Measurements from ENCODE around the gene CBX3. TPM values are rescaled to one million over a fixed set of nuclear protein-coding genes. Genes with fewer than 3 reads are reported as not detected.
"Not testable (repeated sequence)": the region's sequence is repeated elsewhere in the genome, so short reads cannot be mapped to it uniquely, and the experiment has no call there.

The CBX3 gene
- polyA plus RNA-seq, 4 donors = 250 to 363 (median 342) TPM

- DNase-seq (ENCODE audit: low read depth in 4 of 4, low spot score in 3 of 4) = no peak
Measured at GRCh38 chr7:26169271-26169670, 32.3 kb upstream of the CBX3 start.

DNA sequence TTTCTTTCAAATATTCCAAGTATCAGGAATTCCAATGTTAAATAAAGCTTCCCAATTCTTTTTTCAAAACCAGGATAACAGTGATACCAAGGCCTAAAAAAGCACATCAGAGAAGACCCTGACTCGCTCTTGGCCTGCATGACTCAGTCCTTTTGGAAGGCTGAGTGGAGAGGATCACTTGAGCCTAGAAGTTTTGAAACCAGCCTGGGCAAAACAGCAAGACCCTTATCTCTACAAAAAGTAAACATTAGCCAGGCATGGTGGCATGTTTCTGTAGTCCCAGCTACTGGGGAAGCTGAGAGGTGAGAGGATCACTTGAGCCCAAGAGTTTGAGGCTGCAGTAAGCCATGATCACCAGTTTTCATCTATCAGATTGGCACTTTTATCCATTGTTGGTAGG, 30.9 kb upstream of the CBX3 start:
- no peak for DNase-seq (ENCODE audit: low read depth in 4 of 4, low spot score in 3 of 4)

GRCh38 chr7:26171601-26172000, 29.9 kb upstream of the CBX3 start:
- no peak for DNase-seq (ENCODE audit: low read depth in 4 of 4, low spot score in 3 of 4)

GRCh38 chr7:26172048-26172447, 29.5 kb upstream of the CBX3 start:
- no peak for DNase-seq (ENCODE audit: low read depth in 4 of 4, low spot score in 3 of 4)

DNA sequence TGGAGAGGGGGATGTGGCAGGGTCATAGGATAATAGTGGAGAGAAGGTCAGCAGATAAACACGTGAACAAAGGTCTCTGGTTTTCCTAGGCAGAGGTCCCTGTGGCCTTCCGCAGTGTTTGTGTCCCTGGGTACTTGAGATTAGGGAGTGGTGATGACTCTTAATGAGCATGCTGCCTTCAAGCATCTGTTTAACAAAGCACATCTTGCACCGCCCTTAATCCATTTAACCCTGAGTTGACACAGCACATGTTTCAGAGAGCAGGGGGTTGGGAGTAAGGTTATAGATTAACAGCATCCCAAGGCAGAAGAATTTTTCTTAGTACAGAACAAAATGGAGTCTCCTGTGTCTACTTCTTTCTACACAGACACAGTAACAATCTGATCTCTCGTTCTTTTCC, 25.6 kb upstream of the CBX3 start:
- DNase-seq (ENCODE audit: low read depth in 4 of 4, low spot score in 3 of 4) = not testable (repeated sequence)

DNA sequence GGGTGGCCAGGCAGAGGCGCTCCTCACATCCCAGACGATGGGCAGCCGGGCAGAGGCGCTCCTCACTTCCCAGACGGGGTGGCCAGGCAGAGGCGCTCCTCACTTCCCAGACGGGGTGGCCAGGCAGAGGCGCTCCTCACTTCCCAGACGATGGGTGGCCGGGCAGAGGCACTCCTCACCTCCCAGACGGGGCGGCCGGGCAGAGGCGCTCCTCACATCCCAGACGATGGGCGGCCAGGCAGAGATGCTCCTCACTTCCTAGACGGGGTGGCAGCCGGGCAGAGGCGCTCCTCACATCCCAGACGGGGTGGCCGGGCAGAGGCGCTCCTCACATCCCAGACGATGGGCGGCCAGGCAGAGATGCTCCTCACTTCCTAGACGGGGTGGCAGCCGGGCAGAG, 24.8 kb upstream of the CBX3 start:
- not testable (repeated sequence) for DNase-seq (ENCODE audit: low read depth in 4 of 4, low spot score in 3 of 4)

- not testable (repeated sequence) for DNase-seq (ENCODE audit: low read depth in 4 of 4, low spot score in 3 of 4)
Measured at GRCh38 chr7:26177269-26177668, 24.3 kb upstream of the CBX3 start.

DNA sequence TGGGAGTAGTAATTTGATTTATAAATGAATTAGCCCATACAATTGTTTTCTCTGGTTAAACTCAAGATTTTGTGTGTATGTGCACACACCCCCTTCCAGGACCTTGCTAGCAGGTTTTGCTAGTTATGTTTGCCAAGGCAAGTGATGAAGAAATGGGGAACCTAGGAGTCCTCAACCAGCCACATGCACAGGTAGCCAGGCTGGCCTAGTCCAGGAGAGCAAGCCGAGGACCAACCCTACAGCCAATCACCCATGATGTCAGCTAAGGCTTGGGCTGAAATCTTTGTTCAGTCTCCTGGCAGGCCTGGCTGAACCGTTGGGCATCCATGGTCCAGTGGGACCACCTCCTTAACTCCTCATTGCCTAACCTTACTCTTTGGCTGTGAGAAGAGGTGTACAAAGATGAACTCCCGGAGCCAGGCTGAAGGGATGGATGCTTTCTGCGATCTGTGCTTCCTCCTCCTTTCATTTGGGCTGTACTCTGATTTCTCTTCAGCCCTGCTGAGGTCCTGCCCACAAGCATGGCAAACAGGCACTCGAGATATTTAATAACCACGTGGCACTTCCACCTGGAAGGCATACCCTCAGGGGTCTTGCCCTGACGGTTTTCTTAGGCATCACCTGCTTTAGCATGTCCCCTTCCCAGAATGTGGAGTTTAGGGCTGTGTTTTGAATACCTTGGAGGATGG, 23.1 kb upstream of the CBX3 start:
- DNase-seq (ENCODE audit: low read depth in 4 of 4, low spot score in 3 of 4) = no peak

- DNase-seq (ENCODE audit: low read depth in 4 of 4, low spot score in 3 of 4) = no peak
Measured at GRCh38 chr7:26179422-26179821, 22.1 kb upstream of the CBX3 start.

GRCh38 chr7:26179826-26180497, 21.6 kb upstream of the CBX3 start:
- no peak for DNase-seq (ENCODE audit: low read depth in 4 of 4, low spot score in 3 of 4)

GRCh38 chr7:26180792-26181198, 20.8 kb upstream of the CBX3 start:
- no peak for DNase-seq (ENCODE audit: low read depth in 4 of 4, low spot score in 3 of 4)

- DNase-seq (ENCODE audit: low read depth in 4 of 4, low spot score in 3 of 4) = no peak
Measured at GRCh38 chr7:26181474-26182227, 19.9 kb upstream of the CBX3 start.

DNA sequence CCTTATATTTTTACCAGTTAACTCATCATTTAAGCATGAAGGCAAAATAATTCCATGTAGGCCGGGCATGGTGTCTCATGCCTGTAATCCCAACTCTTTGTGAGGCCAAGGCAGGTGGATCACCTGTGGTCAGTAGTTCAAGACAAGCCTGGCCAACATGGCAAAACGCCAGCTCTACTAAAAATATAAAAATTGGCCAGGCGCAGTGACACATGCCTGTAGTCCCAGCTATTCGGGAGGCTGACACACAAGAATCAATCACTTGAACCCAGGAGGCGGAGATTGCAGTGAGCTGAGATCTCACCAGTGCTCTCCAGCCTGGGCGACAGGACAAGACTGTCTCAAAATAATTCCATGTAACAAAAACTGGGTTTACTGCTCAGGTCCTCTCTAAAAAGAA, 19.3 kb upstream of the CBX3 start:
- DNase-seq (ENCODE audit: low read depth in 4 of 4, low spot score in 3 of 4) = no peak

GRCh38 chr7:26182706-26183105, 18.8 kb upstream of the CBX3 start:
- no peak for DNase-seq (ENCODE audit: low read depth in 4 of 4, low spot score in 3 of 4)

DNA sequence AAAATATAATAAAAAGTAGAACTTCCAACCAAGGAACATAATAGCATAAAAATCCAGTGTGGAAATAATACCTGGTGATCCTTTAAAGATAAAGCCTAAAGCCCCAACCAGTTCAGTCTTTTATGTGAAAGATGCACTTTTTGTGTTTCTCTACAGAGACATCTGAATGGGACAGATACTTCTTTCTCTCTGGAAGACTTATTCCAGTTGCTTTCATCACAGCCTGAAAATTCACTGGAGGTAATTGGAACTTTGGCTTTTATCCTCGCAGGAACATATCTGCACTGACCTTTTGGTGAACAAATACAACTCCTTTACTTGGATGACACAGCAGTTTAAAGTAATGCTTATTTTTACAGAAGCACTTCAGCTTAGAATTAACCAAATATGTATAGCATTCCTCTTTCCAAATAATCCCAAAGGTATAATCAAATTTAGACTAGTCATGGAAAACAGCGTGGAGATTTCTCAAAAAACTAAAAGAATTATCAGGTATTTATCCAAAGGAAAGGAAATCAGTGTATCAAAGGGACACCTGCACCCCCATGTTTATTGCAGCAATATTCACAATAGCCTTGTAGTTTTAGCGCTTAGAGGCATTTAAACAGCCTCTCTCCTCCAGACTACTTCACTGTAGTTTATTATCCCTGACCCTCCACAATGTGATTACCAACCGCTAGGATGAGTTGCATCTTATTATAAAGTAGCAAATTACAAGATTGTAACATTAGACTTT, 17.8 kb upstream of the CBX3 start:
- DNase-seq (ENCODE audit: low read depth in 4 of 4, low spot score in 3 of 4) = no peak

DNA sequence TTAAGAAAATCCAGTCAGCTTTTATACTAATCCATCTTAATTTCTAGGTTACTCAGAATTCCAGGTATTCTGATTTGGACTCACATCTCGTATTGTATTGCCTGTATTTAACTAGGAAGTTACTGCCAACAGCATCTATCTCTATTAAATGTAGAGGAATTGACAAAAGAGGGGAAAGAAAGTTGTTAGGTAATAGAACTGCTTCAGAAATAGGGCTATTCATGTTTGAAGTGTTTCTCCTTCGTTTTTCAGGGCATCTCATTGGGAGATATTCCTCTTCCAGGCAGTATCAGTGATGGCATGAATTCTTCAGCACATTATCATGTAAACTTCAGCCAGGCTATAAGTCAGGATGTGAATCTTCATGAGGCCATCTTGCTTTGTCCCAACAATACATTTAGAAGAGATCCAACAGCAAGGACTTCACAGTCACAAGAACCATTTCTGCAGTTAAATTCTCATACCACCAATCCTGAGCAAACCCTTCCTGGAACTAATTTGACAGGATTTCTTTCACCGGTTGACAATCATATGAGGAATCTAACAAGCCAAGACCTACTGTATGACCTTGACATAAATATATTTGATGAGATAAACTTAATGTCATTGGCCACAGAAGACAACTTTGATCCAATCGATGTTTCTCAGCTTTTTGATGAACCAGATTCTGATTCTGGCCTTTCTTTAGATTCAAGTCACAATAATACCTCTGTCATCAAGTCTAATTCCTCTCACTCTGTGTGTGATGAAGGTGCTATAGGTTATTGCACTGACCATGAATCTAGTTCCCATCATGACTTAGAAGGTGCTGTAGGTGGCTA, 17.1 kb upstream of the CBX3 start:
- DNase-seq (ENCODE audit: low read depth in 4 of 4, low spot score in 3 of 4) = not testable (repeated sequence)

- no peak for DNase-seq (ENCODE audit: low read depth in 4 of 4, low spot score in 3 of 4)
Measured at GRCh38 chr7:26185131-26185843, 16.3 kb upstream of the CBX3 start.

GRCh38 chr7:26185844-26186180, 15.7 kb upstream of the CBX3 start:
- DNase-seq (ENCODE audit: low read depth in 4 of 4, low spot score in 3 of 4) = no peak
